GM19099 (cell line): ENCODE data around the gene TRPV5.

Experiments used
- POLR2A ChIP-seq: IDR thresholded peaks from 3 replicates; pipeline ENCODE4 v1.6.1; 2011; ENCODE audit warnings: low read depth; ENCODE audit not compliant: insufficient read length; ENCODE audit errors: extremely low read depth

Gene TRPV5

DNA sequence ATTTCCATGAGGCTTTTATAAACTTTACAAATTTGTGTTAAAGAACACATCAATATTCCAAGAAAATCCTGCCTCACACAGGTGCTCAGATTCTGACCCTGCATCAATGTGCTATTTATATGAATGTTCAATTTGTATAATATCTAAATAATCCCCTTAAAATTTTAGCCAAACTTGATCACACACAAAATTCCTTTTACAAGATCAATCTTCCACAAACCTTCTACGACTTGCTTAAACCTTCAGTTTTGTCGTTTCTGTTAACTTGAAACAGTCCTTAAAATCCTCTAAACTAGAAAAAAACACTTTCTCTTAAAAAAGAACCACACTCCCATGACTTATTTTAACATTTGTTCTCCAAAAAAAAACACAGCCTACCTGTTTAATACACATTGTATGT, 27.8 kb downstream of the TRPV5 start:
- no peak for TF ChIP-seq POLR2A

DNA sequence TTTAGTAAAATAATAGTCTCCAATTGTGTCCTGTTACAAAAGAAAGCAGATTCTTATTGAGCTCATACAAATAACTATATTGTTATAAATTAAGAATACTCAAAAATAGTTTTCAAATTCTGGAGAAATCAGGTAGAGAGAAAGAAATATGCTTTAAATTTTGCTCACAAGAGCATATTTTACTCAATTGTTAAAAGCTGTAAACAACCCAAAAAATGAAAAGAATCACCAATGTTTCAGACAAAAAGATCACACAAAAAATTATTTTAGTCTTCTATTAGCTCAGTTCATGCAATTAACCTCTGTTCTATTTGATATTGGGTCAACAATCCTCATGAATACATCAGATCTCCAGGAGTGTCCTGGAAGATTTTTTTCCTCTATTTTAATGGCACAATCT, 29.4 kb downstream of the TRPV5 start:
- TF ChIP-seq POLR2A: no peak

GRCh38 chr7:142901426-142902259, 31.9 kb downstream of the TRPV5 start:
- no peak for TF ChIP-seq POLR2A

GRCh38 chr7:142899661-142900060, 33.9 kb downstream of the TRPV5 start:
- no peak for TF ChIP-seq POLR2A

GRCh38 chr7:142898377-142899170, 35.0 kb downstream of the TRPV5 start:
- no peak for TF ChIP-seq POLR2A

DNA sequence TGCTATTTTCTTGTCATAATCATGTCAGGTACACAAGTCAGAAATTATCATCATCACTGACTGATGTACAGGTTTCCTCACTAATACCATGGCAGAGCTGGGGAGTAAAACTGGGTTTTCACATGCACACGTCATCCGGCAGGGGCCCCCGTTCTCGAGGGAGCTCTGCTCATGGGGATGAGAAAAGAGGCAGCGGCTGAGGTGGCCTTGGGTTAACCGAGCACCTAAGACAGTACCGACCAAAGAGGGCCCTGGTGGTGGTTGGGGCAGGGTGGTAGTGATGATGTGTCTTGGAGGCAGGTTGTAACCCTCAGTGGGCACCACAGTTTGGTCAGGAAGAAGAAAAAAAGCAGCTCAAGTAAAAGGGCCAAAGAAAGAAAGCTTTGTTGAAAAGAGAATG, 35.9 kb downstream of the TRPV5 start:
- TF ChIP-seq POLR2A: no peak

DNA sequence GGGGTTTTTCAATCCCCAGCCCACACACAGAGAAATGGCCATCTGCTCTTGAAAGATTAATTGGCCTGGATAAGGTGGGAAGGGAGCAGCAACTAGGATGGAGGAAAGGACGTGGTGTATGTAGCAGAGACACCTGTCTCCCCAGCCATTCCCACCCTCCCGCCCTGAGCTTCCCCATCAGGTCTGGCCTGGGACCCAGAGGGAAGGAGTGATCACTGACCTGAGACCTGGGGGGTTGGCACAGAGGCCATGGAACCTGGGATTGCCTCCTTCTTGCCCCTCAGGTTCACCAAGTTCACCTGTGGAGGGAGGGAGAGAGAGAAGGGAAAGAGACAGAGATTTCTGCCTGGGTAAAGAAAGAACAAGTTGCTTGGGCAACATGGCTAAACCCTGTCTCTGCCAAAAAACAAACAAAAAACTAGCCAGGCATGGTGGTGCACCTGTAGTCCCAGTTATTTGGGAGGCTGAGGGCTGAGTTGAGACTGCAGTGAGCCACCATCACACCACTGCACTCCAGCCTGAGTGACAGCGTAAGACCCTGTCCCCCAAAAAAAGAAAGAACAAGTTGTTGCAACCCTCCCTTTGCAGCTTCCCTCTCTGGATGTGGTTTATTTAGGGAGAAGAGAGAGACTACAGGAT, 36.7 kb downstream of the TRPV5 start:
- no peak for TF ChIP-seq POLR2A

DNA sequence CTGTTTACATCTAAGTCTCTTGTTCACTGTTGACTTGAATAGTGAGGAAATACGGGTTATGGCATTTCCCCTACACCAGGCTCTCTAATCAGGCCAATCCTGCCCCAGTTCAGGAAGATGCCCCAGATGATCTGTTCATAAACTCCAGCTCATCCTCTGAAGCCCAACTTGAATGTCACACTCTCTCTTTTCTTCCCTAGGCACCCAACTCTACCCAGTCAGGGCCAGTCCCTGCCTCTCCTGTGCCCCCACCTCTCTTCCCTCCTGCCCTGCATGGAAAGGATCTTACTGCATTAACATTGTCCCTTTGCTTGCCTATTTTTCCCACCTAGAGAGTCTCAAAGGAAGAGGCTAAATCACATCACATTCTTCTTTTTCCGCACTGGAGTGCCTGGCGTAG, 37.4 kb downstream of the TRPV5 start:
- TF ChIP-seq POLR2A: no peak

- no peak for TF ChIP-seq POLR2A
These were observed 38.5 kb downstream of the TRPV5 start for GRCh38 chr7:142894985-142895593.

- no peak for TF ChIP-seq POLR2A
These were observed 39.2 kb downstream of the TRPV5 start for GRCh38 chr7:142894112-142894984.

GRCh38 chr7:142892951-142893350, 40.6 kb downstream of the TRPV5 start:
- TF ChIP-seq POLR2A: no peak

- TF ChIP-seq POLR2A: no peak
These were observed 42.0 kb downstream of the TRPV5 start for GRCh38 chr7:142891490-142892082.

- no peak for TF ChIP-seq POLR2A
These were observed 42.6 kb downstream of the TRPV5 start for GRCh38 chr7:142890874-142891485.
